ENCODE measurements around the gene COPG2.
A peak's percentile ranks its signal among the peaks of the same experiment; 100 is the strongest.

- TF ChIP-seq STAT1 (IDR thresholded peaks at IDR 0.05; ENCODE audit: unreplicated experiment), result no peak
- TF ChIP-seq CTCF (conservative IDR thresholded peaks at IDR 0.05; ENCODE audit: low read depth in 2 of 2), result peak; percentile 72
- no peak for TF ChIP-seq EZH2phosphoT487 (IDR thresholded peaks at IDR 0.05; ENCODE audit: unreplicated experiment)
- TF ChIP-seq EZH2 (IDR thresholded peaks at IDR 0.05; ENCODE audit: low read depth, unreplicated experiment), result no peak
- TF ChIP-seq POLR2AphosphoS5 (IDR thresholded peaks at IDR 0.05; ENCODE audit: low read depth), result no peak
- TF ChIP-seq REST (IDR thresholded peaks at IDR 0.05; ENCODE audit: unreplicated experiment), result no peak
- no peak for TF ChIP-seq CREB1 (CRISPR knock-in tag; IDR thresholded peaks at IDR 0.05; ENCODE audit: low read depth)
- TF ChIP-seq JUNB (IDR thresholded peaks at IDR 0.05; ENCODE audit: unreplicated experiment), result no peak
- TF ChIP-seq ETS1 (IDR thresholded peaks at IDR 0.05), result no peak
- TF ChIP-seq NANOG (IDR thresholded peaks at IDR 0.05; ENCODE audit: borderline replicate concordance), result no peak
- no peak for TF ChIP-seq ZNF114 (CRISPR knock-in tag; IDR thresholded peaks at IDR 0.05)
- TF ChIP-seq ZNF331 (CRISPR knock-in tag; IDR thresholded peaks at IDR 0.05; ENCODE audit: low read depth), result no peak
- no peak for TF ChIP-seq ZNF462 (CRISPR knock-in tag; IDR thresholded peaks at IDR 0.05)
These were observed 27.3 kb upstream of the COPG2 start for GRCh38 chr7:130695840-130696239.
